Left ventricle myocardium inferior (tissue), 1 donor: ENCODE measurements around the gene AGO4. TPM values are rescaled to one million over a fixed set of nuclear protein-coding genes. Genes with fewer than 3 reads are reported as not detected.
"Not testable (repeated sequence)": the region's sequence is repeated elsewhere in the genome, so short reads cannot be mapped to it uniquely, and the experiment has no call there.

Experiments used
- DNase-seq: peaks from one replicate; pipeline ENCODE4 v3.0.0-alpha.2; 2020
- H3K27ac ChIP-seq: fragments of 200-600 bp; replicated peaks from 2 replicates; pipeline ENCODE4 v1.8.0; 2021
- H3K27me3 ChIP-seq: fragments of 200-600 bp; 2 replicates; pipeline ENCODE4 v1.8.0; 2021; ENCODE audit warnings: low read depth
- H3K36me3 ChIP-seq: fragments of 200-600 bp; 2 replicates; pipeline ENCODE4 v1.8.0; 2021
- H3K4me1 ChIP-seq: fragments of 200-600 bp; 2 replicates; pipeline ENCODE4 v1.8.0; 2021
- H3K4me3 ChIP-seq: fragments of 200-600 bp; 2 replicates; pipeline ENCODE4 v1.8.0; 2021; ENCODE audit warnings: mild to moderate bottlenecking, moderate library complexity
- H3K9me3 ChIP-seq: fragments of 200-600 bp; replicated peaks from 2 replicates; pipeline ENCODE4 v1.8.0; 2021
- CTCF ChIP-seq: fragments of 200-600 bp; IDR thresholded peaks from 2 replicates; pipeline ENCODE4 v1.8.0; 2021; ENCODE audit warnings: antibody characterized with exemption, mild to moderate bottlenecking, borderline replicate concordance
- intact Hi-C: fragments of 100-400 bp; cut with micrococcal nuclease; formaldehyde crosslinking; loops from one replicate; pipeline ENCODE4 v1.11.0; 2022
- total RNA-seq: library from RNA; stranded (reverse); fragmentation: NEBNext Ultra II Directional; extraction: Animal tissue kit (Norgen Biotek cat#: 25700); gene quantifications from one replicate; pipeline ENCODE4 v1.2.1, GENCODE V29; 2021
- donor health status: DM: no; HTN: yes; CAD: no; lungs with severe emphysema.

The AGO4 gene
- total RNA-seq, 1 donor from 2014 or later: 14.6 TPM

GRCh38 chr1:35809114-35810095, 1.6 kb downstream of the AGO4 start:
- Histone ChIP-seq H3K27ac (peak overlapping the region; percentile 95), H3K4me3 (peak overlapping the region; percentile 95), H3K9me3 (no peaks in the 10 kb centered on the region), H3K36me3 (peaks cover 3% of the 10 kb centered on the region), H3K27me3 (no peaks in the 10 kb centered on the region), H3K4me1 (peaks cover 35% of the 10 kb centered on the region)
- DNase-seq: no peak
- intact Hi-C loops: no loop called here
- no peak for TF ChIP-seq CTCF

- Histone ChIP-seq H3K27ac (no peak overlapping the region), H3K36me3 (peaks cover 9% of the 10 kb centered on the region), H3K9me3 (no peaks in the 10 kb centered on the region), H3K4me1 (peaks cover 35% of the 10 kb centered on the region), H3K4me3 (no peak overlapping the region), H3K27me3 (no peaks in the 10 kb centered on the region)
- TF ChIP-seq CTCF: no peak
- DNase-seq: no peak
- intact Hi-C loops: no loop called here
Measured at GRCh38 chr1:35810096-35810881, 2.5 kb downstream of the AGO4 start.

GRCh38 chr1:35812754-35813153, 4.9 kb downstream of the AGO4 start:
- H3K27me3 ChIP-seq, H3K9me3 ChIP-seq, DNase-seq, H3K4me3 ChIP-seq, H3K27ac ChIP-seq, intact Hi-C loops: not testable (repeated sequence)
- Histone ChIP-seq H3K4me1 (peaks cover 28% of the 10 kb centered on the region), H3K36me3 (peaks cover 11% of the 10 kb centered on the region)

GRCh38 chr1:35825255-35825654, 17.4 kb downstream of the AGO4 start:
- H3K27me3 ChIP-seq: no peaks in the 10 kb centered on the region
- no peaks in the 10 kb centered on the region for H3K4me1 ChIP-seq
- TF ChIP-seq CTCF: no peak
- no peak overlapping the region for H3K27ac ChIP-seq
- H3K9me3 ChIP-seq: no peaks in the 10 kb centered on the region
- H3K36me3 ChIP-seq: peaks cover 69% of the 10 kb centered on the region
- H3K4me3 ChIP-seq: no peak overlapping the region
- intact Hi-C loops: no loop called here
- no peak for DNase-seq

GRCh38 chr1:35832276-35832905, 24.6 kb downstream of the AGO4 start:
- Histone ChIP-seq H3K9me3 (peaks cover 7% of the 10 kb centered on the region), H3K4me3 (no peak overlapping the region), H3K36me3 (peaks cover 96% of the 10 kb centered on the region), H3K27me3 (no peaks in the 10 kb centered on the region), H3K4me1 (peaks cover 3% of the 10 kb centered on the region), H3K27ac (no peak overlapping the region)
- DNase-seq: no peak
- intact Hi-C loops: no loop called here
- no peak for TF ChIP-seq CTCF
